Hepatocyte (in vitro differentiated cells): Measurements from ENCODE around the gene MED17. TPM values are rescaled to one million over a fixed set of nuclear protein-coding genes. Genes with fewer than 3 reads are reported as not detected.

Experiments used
- DNase-seq: peaks from one replicate; pipeline ENCODE4 v3.0.0-alpha.2; 2016; ENCODE audit warnings: low spot score
- H2AFZ ChIP-seq: fragments of 200-600 bp; sonication (generic); 2 replicates; pipeline ENCODE4 v1.6.0; 2016; ENCODE audit warnings: antibody characterized with exemption, mild to moderate bottlenecking
- H3K27ac ChIP-seq: fragments of 200-600 bp; sonication (generic); 2 replicates; pipeline ENCODE4 v1.5.1; 2016; ENCODE audit warnings: mild to moderate bottlenecking
- H3K27me3 ChIP-seq: fragments of 200-600 bp; sonication (generic); 2 replicates; pipeline ENCODE4 v1.6.1; 2016
- H3K36me3 ChIP-seq: fragments of 200-600 bp; sonication (generic); replicated peaks from 2 replicates; pipeline ENCODE4 v1.5.1; 2016; ENCODE audit warnings: low read depth; ENCODE audit not compliant: insufficient read depth
- H3K4me1 ChIP-seq: fragments of 200-600 bp; sonication (generic); 2 replicates; pipeline ENCODE4 v1.5.1; 2016; ENCODE audit warnings: mild to moderate bottlenecking, moderate library complexity; ENCODE audit not compliant: insufficient read depth
- H3K4me2 ChIP-seq: fragments of 200-600 bp; sonication (generic); 2 replicates; pipeline ENCODE4 v1.6.0; 2016
- H3K4me3 ChIP-seq: fragments of 200-600 bp; sonication (generic); 2 replicates; pipeline ENCODE4 v1.5.1; 2016; ENCODE audit warnings: mild to moderate bottlenecking
- H3K79me2 ChIP-seq: fragments of 200-600 bp; sonication (generic); 2 replicates; pipeline ENCODE4 v1.6.0; 2017; ENCODE audit warnings: mild to moderate bottlenecking
- H3K9me2 ChIP-seq: fragments of 200-600 bp; sonication (generic); replicated peaks from 2 replicates; pipeline ENCODE4 v1.6.0; 2017; ENCODE audit warnings: mild to moderate bottlenecking; ENCODE audit not compliant: insufficient read depth
- H3K9me3 ChIP-seq: fragments of 200-600 bp; sonication (generic); 2 replicates; pipeline ENCODE4 v1.5.1; 2016; ENCODE audit warnings: low read depth, mild to moderate bottlenecking
- H4K20me1 ChIP-seq: fragments of 200-600 bp; sonication (generic); 2 replicates; pipeline ENCODE4 v1.6.0; 2016; ENCODE audit warnings: mild to moderate bottlenecking; ENCODE audit not compliant: insufficient read depth, poor library complexity, severe bottlenecking
- CTCF ChIP-seq: fragments of 200-600 bp; sonication (generic); IDR thresholded peaks from 2 replicates; pipeline ENCODE4 v1.5.1; 2016; ENCODE audit warnings: antibody characterized with exemption, mild to moderate bottlenecking; ENCODE audit not compliant: poor library complexity
- EZH2 ChIP-seq: fragments of 200-600 bp; sonication (generic); IDR thresholded peaks from 2 replicates; pipeline ENCODE4 v1.6.1; 2016; ENCODE audit warnings: antibody characterized with exemption, mild to moderate bottlenecking, borderline replicate concordance
- EZH2phosphoT487 ChIP-seq: fragments of 200-600 bp; sonication (generic); IDR thresholded peaks from one replicate; pipeline ENCODE4 v1.6.1; 2018; ENCODE audit warnings: antibody characterized with exemption, mild to moderate bottlenecking, low read depth, moderate library complexity; ENCODE audit not compliant: unreplicated experiment, severe bottlenecking
- WGBS: methylation state at CpG from one replicate; pipeline ENCODE4 v1.1.6; 2016; ENCODE audit warnings: low lambda C conversion rate; ENCODE audit errors: missing lambda C conversion rate; 5-methylcytosine and 5-hydroxymethylcytosine counted together
- polyA plus RNA-seq: library from polyadenylated mRNA; unstranded; fragments of >200 nt; fragmentation: Nextera tagmentation; extraction: Ambion mirVana; gene quantifications from 2 replicates; pipeline ENCODE4 v1.2.1, GENCODE V29; 2016
- total RNA-seq: library from RNA; depleted of rRNA; stranded (reverse); fragments of >200 nt; gene quantifications from 2 replicates; pipeline ENCODE4 v1.2.3, GENCODE V29; 2014

MED17 gene
- total and polyA plus RNA-seq, 2 experiments from 2014 or later, result 18.3 to 33.7 TPM

GRCh38 chr11:93736129-93736528, 48.0 kb upstream of the MED17 start:
- peaks cover 67% of the 10 kb centered on the region for H4K20me1 ChIP-seq
- peak overlapping the region; percentile 14 for H3K4me2 ChIP-seq
- no peak overlapping the region for H2AFZ ChIP-seq
- H3K4me1 ChIP-seq, result peaks cover 31% of the 10 kb centered on the region
- DNase-seq, result no peak
- no peak overlapping the region for H3K4me3 ChIP-seq
- no peak for TF ChIP-seq CTCF
- no peak for TF ChIP-seq EZH2
- peak overlapping the region; percentile 9 for H3K27ac ChIP-seq
- H3K9me2 ChIP-seq, result no peaks in the 10 kb centered on the region
- no peaks in the 10 kb centered on the region for H3K9me3 ChIP-seq
- H3K36me3 ChIP-seq, result peaks cover 29% of the 10 kb centered on the region
- H3K79me2 ChIP-seq, result peaks cover 65% of the 10 kb centered on the region
- no peaks in the 10 kb centered on the region for H3K27me3 ChIP-seq

GRCh38 chr11:93737904-93738612, 46.0 kb upstream of the MED17 start:
- TF ChIP-seq EZH2 (no peak), CTCF (no peak)
- Histone ChIP-seq H3K4me1 (peaks cover 36% of the 10 kb centered on the region), H3K4me3 (peak overlapping the region; percentile 45), H3K36me3 (peaks cover 23% of the 10 kb centered on the region), H3K9me2 (no peaks in the 10 kb centered on the region), H4K20me1 (peaks cover 63% of the 10 kb centered on the region), H3K27ac (peak overlapping the region; percentile 97), H3K79me2 (peaks cover 74% of the 10 kb centered on the region), H3K9me3 (no peaks in the 10 kb centered on the region), H2AFZ (no peak overlapping the region), H3K27me3 (no peaks in the 10 kb centered on the region), H3K4me2 (peak overlapping the region; percentile 75)
- DNase-seq, result no peak
- WGBS, result 61% methylated on average over 6 of the region's 6 CpGs

GRCh38 chr11:93738647-93739081, 45.4 kb upstream of the MED17 start:
- no peaks in the 10 kb centered on the region for H3K9me2 ChIP-seq
- no peak for DNase-seq
- H3K27ac ChIP-seq, result peak overlapping the region; percentile 97
- H4K20me1 ChIP-seq, result peaks cover 57% of the 10 kb centered on the region
- peak overlapping the region; percentile 45 for H3K4me3 ChIP-seq
- H3K4me2 ChIP-seq, result peak overlapping the region; percentile 75
- no peak overlapping the region for H2AFZ ChIP-seq
- WGBS, result 40% methylated on average over 6 of the region's 6 CpGs
- H3K9me3 ChIP-seq, result no peaks in the 10 kb centered on the region
- peaks cover 78% of the 10 kb centered on the region for H3K79me2 ChIP-seq
- H3K36me3 ChIP-seq, result peaks cover 23% of the 10 kb centered on the region
- peaks cover 36% of the 10 kb centered on the region for H3K4me1 ChIP-seq
- TF ChIP-seq EZH2 (no peak), CTCF (no peak), EZH2phosphoT487 (no peak)
- H3K27me3 ChIP-seq, result no peaks in the 10 kb centered on the region
